Loucy (cell line): ENCODE measurements around the gene KIF7.

Experiments used
- CTCF ChIP-seq: fragments of 200-600 bp; sonication (generic); conservative IDR thresholded peaks from 2 replicates; pipeline ENCODE4 v1.5.1; 2014; ENCODE audit warnings: mild to moderate bottlenecking, antibody characterized with exemption, low read length
- EZH2phosphoT487 ChIP-seq: fragments of 200-600 bp; IDR thresholded peaks from 2 replicates; pipeline ENCODE4 v1.6.1; 2018; ENCODE audit warnings: antibody characterized with exemption, mild to moderate bottlenecking, moderate library complexity, borderline replicate concordance

- TF ChIP-seq CTCF = no peak
- TF ChIP-seq EZH2phosphoT487 = no peak
Measured at GRCh38 chr15:89680282-89680873, 25.1 kb upstream of the KIF7 start.
